Measurements from ENCODE around the gene KIF16B. TPM values are rescaled to one million over a fixed set of nuclear protein-coding genes. Genes with fewer than 3 reads are reported as not detected.

The KIF16B gene
- total RNA-seq, 1 donor from 2014 or later = 27.0 TPM

DNA sequence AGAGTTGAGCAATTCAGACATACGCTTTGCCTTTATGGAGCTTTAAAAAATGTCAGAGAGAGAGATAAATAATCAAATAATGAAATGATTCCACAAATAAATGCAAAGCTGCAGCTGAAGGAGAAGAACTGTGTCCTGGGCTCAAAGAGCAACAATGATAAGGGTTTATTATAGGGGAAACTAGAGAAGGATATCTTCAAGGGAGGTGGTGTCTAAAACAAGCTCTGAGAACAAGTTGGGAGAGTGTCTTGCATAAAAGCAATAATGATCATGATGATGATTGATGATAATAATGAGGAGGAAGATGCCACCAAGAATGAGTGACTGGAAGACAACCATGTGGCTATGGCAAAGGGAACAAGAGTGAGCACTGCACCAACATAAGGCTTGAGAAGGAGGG lies 164.3 kb downstream of the KIF16B start:
- no peak for DNase-seq
- Mint-ChIP-seq H3K36me3 (ENCODE audit: unreplicated experiment) (peaks cover 14% of the 10 kb centered on the region), H3K27ac (ENCODE audit: unreplicated experiment) (no peak overlapping the region), H3K9me3 (ENCODE audit: unreplicated experiment) (no peaks in the 10 kb centered on the region), H3K4me1 (ENCODE audit: low read depth, unreplicated experiment) (peaks cover 2% of the 10 kb centered on the region), H3K27me3 (ENCODE audit: unreplicated experiment) (no peaks in the 10 kb centered on the region), H3K4me3 (ENCODE audit: unreplicated experiment) (no peak overlapping the region)
- no peak for TF ChIP-seq CTCF (IDR thresholded peaks at IDR 0.05; ENCODE audit: partially characterized antibody, unreplicated experiment)

GRCh38 chr20:16407251-16408067 lies 165.8 kb downstream of the KIF16B start:
- peaks cover 2% of the 10 kb centered on the region for H3K4me1 Mint-ChIP-seq (ENCODE audit: low read depth, unreplicated experiment)
- no peaks in the 10 kb centered on the region for H3K27me3 Mint-ChIP-seq (ENCODE audit: unreplicated experiment)
- no peak overlapping the region for H3K4me3 Mint-ChIP-seq (ENCODE audit: unreplicated experiment)
- TF ChIP-seq CTCF (IDR thresholded peaks at IDR 0.05; ENCODE audit: partially characterized antibody, unreplicated experiment) = no peak
- peaks cover 14% of the 10 kb centered on the region for H3K36me3 Mint-ChIP-seq (ENCODE audit: unreplicated experiment)
- H3K9me3 Mint-ChIP-seq (ENCODE audit: unreplicated experiment) = no peaks in the 10 kb centered on the region
- H3K27ac Mint-ChIP-seq (ENCODE audit: unreplicated experiment) = no peak overlapping the region
- no peak for DNase-seq

DNA sequence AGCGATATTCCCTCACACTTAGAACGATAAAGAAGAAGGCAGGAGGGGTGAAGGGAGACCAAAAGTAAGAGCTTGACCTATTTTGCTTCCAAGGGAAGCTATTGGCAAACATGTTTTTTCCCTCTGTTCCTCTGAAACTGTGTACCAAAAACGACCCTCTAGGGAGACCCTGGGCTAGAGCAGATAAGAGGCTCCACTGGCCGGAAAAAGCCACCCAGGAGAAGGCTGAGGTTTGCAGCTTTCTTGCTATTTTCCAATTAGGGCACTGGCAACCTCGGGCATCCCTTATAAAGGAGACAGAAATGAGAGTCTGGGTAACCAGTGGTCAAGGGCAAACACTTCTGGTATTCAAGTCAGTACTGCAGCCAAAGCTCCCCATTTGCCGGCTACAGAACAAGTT lies 168.0 kb downstream of the KIF16B start:
- no peaks in the 10 kb centered on the region for H3K9me3 Mint-ChIP-seq (ENCODE audit: unreplicated experiment)
- no peak for DNase-seq
- H3K27me3 Mint-ChIP-seq (ENCODE audit: unreplicated experiment) = no peaks in the 10 kb centered on the region
- H3K4me3 Mint-ChIP-seq (ENCODE audit: unreplicated experiment) = no peak overlapping the region
- no peak for TF ChIP-seq CTCF (IDR thresholded peaks at IDR 0.05; ENCODE audit: partially characterized antibody, unreplicated experiment)
- H3K27ac Mint-ChIP-seq (ENCODE audit: unreplicated experiment) = no peak overlapping the region
- peaks cover 2% of the 10 kb centered on the region for H3K4me1 Mint-ChIP-seq (ENCODE audit: low read depth, unreplicated experiment)
- H3K36me3 Mint-ChIP-seq (ENCODE audit: unreplicated experiment) = no peaks in the 10 kb centered on the region

DNA sequence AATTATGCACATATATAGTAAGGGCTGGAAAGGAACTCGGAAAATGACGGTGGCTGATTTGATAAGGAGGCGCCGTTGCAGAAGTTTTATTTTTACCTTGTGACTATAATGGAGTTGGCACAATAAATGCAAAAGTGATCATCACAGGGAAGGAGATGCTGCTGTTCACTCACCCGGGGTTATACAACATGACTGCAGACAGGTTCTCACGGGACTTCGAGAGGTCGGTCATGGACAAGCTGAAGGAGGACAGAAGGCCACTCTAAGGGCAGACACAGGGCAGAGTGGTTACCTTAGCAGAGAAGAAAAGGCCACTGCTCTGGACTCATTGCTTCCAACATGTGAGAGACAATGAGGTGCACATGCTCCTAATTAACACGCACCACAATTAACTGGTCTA lies 168.6 kb downstream of the KIF16B start:
- Mint-ChIP-seq H3K36me3 (ENCODE audit: unreplicated experiment) (no peaks in the 10 kb centered on the region), H3K4me3 (ENCODE audit: unreplicated experiment) (no peak overlapping the region), H3K9me3 (ENCODE audit: unreplicated experiment) (no peaks in the 10 kb centered on the region), H3K27me3 (ENCODE audit: unreplicated experiment) (no peaks in the 10 kb centered on the region), H3K27ac (ENCODE audit: unreplicated experiment) (no peak overlapping the region), H3K4me1 (ENCODE audit: low read depth, unreplicated experiment) (peaks cover 2% of the 10 kb centered on the region)
- no peak for DNase-seq
- no peak for TF ChIP-seq CTCF (IDR thresholded peaks at IDR 0.05; ENCODE audit: partially characterized antibody, unreplicated experiment)

- no peak for TF ChIP-seq CTCF (IDR thresholded peaks at IDR 0.05; ENCODE audit: partially characterized antibody, unreplicated experiment)
- H3K9me3 Mint-ChIP-seq (ENCODE audit: unreplicated experiment) = no peaks in the 10 kb centered on the region
- H3K4me1 Mint-ChIP-seq (ENCODE audit: low read depth, unreplicated experiment) = peaks cover 2% of the 10 kb centered on the region
- no peak overlapping the region for H3K4me3 Mint-ChIP-seq (ENCODE audit: unreplicated experiment)
- DNase-seq = no peak
- H3K36me3 Mint-ChIP-seq (ENCODE audit: unreplicated experiment) = no peaks in the 10 kb centered on the region
- H3K27ac Mint-ChIP-seq (ENCODE audit: unreplicated experiment) = no peak overlapping the region
- no peaks in the 10 kb centered on the region for H3K27me3 Mint-ChIP-seq (ENCODE audit: unreplicated experiment)
Measured at GRCh38 chr20:16404171-16404570, 169.1 kb downstream of the KIF16B start.
